RPMI7951 (cell line): ENCODE data around the gene GARIN5A. TPM values are rescaled to one million over a fixed set of nuclear protein-coding genes. Genes with fewer than 3 reads are reported as not detected.

Experiments
- DNase-seq: peaks from one replicate; pipeline ENCODE4 v3.0.0-alpha.2; 2012; ENCODE audit warnings: low read depth
- total RNA-seq: library from RNA; depleted of rRNA; stranded (reverse); fragments of >200 nt; shearing (Covaris generic); gene quantifications from 2 replicates; pipeline ENCODE4 v1.2.3, GENCODE V29; 2014; rRNA removed

Gene GARIN5A
- total RNA-seq, 1 experiment from 2014 or later: not detected

GRCh38 chr19:50417111-50418081 is 59.3 kb downstream of the GARIN5A start:
- no peak for DNase-seq

Other genes with a start within 250 kb of the GARIN5A start
- gene KCNC3, start 147.5 kb downstream of the GARIN5A start, total RNA-seq: 0.12 TPM in 1 of 2 replicates, not detected in the other
- gene NAPSA, start 111.2 kb downstream of the GARIN5A start, total RNA-seq: under 0.01 TPM in 1 of 2 replicates, not detected in the other
- 92.0 and 102 TPM in 2 replicates for gene NR1H2, start 100.4 kb downstream of the GARIN5A start, total RNA-seq
- gene POLD1, start 92.5 kb downstream of the GARIN5A start, total RNA-seq: 38.6 and 42.7 TPM in 2 replicates
- gene SPIB, start 57.9 kb downstream of the GARIN5A start, total RNA-seq: not detected in 2 replicates
- 0.10 TPM in 1 of 2 replicates, not detected in the other for gene MYBPC2, start 44.0 kb downstream of the GARIN5A start, total RNA-seq
- gene EMC10, start 341 bp downstream of the GARIN5A start, total RNA-seq: 36.9 and 75.3 TPM in 2 replicates
- gene JOSD2, start 34.3 kb upstream of the GARIN5A start, total RNA-seq: 39.0 and 53.5 TPM in 2 replicates
- not detected in 2 replicates for gene ASPDH, start 37.1 kb upstream of the GARIN5A start, total RNA-seq
- not detected in 2 replicates for gene LRRC4B, start 91.6 kb upstream of the GARIN5A start, total RNA-seq
- gene SYT3, start 163.0 kb upstream of the GARIN5A start, total RNA-seq: not detected in 2 replicates
- not detected in 2 replicates for gene C19orf81, start 172.6 kb upstream of the GARIN5A start, total RNA-seq
- gene SHANK1, start 243.0 kb upstream of the GARIN5A start, total RNA-seq: 3.9 and 4.9 TPM in 2 replicates
- 149 and 186 TPM in 2 replicates for gene CLEC11A, start 246.5 kb upstream of the GARIN5A start, total RNA-seq